HepG2 (cell line): ENCODE data around the gene KRTAP5-2. TPM values are rescaled to one million over a fixed set of nuclear protein-coding genes. Genes with fewer than 3 reads are reported as not detected.

Experiments
- ATAD3A ChIP-seq: sonication (generic); formaldehyde crosslinking; IDR thresholded peaks from 2 replicates; pipeline ENCODE4 v1.4.0; 2020; ENCODE audit warnings: missing genetic modification reagents
- ATF7 ChIP-seq, 2 experiments: fragments of 450-650 bp in 1 of 2; sonication (generic) in 1 of 2; formaldehyde crosslinking in 1 of 2; IDR thresholded peaks; 2 replicates each; pipeline versions ENCODE4 v1.4.0 to v1.6.1; 2016 to 2020; ENCODE audit warnings: antibody characterized with exemption in 1 of 2, mild to moderate bottlenecking in 1 of 2, missing genetic modification reagents in 1 of 2
- NFYC ChIP-seq: IDR thresholded peaks from 2 replicates; pipeline ENCODE4 v1.6.1; 2016; ENCODE audit warnings: missing genetic modification reagents, missing compliant biosample characterization
- PITX1 ChIP-seq: sonication (generic); formaldehyde crosslinking; IDR thresholded peaks from 2 replicates; pipeline ENCODE4 v1.5.1; 2020; ENCODE audit warnings: mild to moderate bottlenecking, missing genetic modification reagents
- ZFX ChIP-seq: sonication (generic); formaldehyde crosslinking; IDR thresholded peaks from 2 replicates; pipeline ENCODE4 v1.4.0; 2020; ENCODE audit warnings: mild to moderate bottlenecking, low read depth, missing genetic modification reagents, moderate library complexity
- ZMYM4 ChIP-seq: sonication (generic); formaldehyde crosslinking; IDR thresholded peaks from 2 replicates; pipeline ENCODE4 v1.8.1; 2023; ENCODE audit warnings: mild to moderate bottlenecking, missing genetic modification reagents
- ZNF446 ChIP-seq: sonication (generic); formaldehyde crosslinking; IDR thresholded peaks from 2 replicates; pipeline ENCODE4 v1.5.0; 2020; ENCODE audit warnings: mild to moderate bottlenecking, missing genetic modification reagents
- ZNF468 ChIP-seq: sonication (generic); formaldehyde crosslinking; IDR thresholded peaks from 2 replicates; pipeline ENCODE4 v1.8.0; 2022; ENCODE audit warnings: mild to moderate bottlenecking, moderate library complexity, missing genetic modification reagents
- polyA plus RNA-seq, 8 experiments: library from polyadenylated mRNA; depleted of rRNA in 3 of 8; stranded (reverse) in 7 of 8; unstranded in 1 of 8; fragments of >200 nt; fragmentation: Illumina TruSeq in 4 of 8; extraction: Trizol in 4 of 8; gene quantifications; 2 replicates each; pipeline versions ENCODE4 v1.2.1 to v1.2.3, GENCODE V29; 2011 to 2016; ENCODE audit warnings: low read depth in 4 of 8, missing spikeins in 1 of 8, mixed read lengths in 1 of 8; ENCODE audit not compliant: insufficient read depth in 1 of 8
- total RNA-seq, 5 experiments: library from RNA; depleted of rRNA; stranded (reverse); fragments of >200 nt; fragmentation: Illumina TruSeq; extraction: Trizol; gene quantifications; 2 replicates each; pipeline ENCODE4 v1.2.3, GENCODE V29; 2016; ENCODE audit warnings: low read depth in 1 of 5
- TF ChIP-seq, protein P1 (sequence below): sonication (generic); formaldehyde crosslinking; IDR thresholded peaks from 2 replicates; pipeline ENCODE4 v1.9.0; 2022; ENCODE audit warnings: missing genetic modification reagents, mild to moderate bottlenecking, borderline replicate concordance
- TF ChIP-seq, protein P2 (sequence below): sonication (generic); formaldehyde crosslinking; IDR thresholded peaks from 2 replicates; pipeline ENCODE4 v1.8.0; 2023; ENCODE audit warnings: mild to moderate bottlenecking, missing genetic modification reagents
- TF ChIP-seq, protein P3 (sequence below): sonication (generic); formaldehyde crosslinking; IDR thresholded peaks from 2 replicates; pipeline ENCODE4 v1.5.1; 2020; ENCODE audit warnings: mild to moderate bottlenecking, missing genetic modification reagents, moderate library complexity
- TF ChIP-seq, protein P4 (sequence below): sonication (generic); formaldehyde crosslinking; IDR thresholded peaks from 2 replicates; pipeline ENCODE4 v1.4.0; 2020; ENCODE audit warnings: mild to moderate bottlenecking, missing genetic modification reagents

The KRTAP5-2 gene
- total and polyA plus RNA-seq, 2 of the 13 experiments (the other 11 are each of a cell fraction or from before 2014, with no cell fraction given), result not detected

DNA sequence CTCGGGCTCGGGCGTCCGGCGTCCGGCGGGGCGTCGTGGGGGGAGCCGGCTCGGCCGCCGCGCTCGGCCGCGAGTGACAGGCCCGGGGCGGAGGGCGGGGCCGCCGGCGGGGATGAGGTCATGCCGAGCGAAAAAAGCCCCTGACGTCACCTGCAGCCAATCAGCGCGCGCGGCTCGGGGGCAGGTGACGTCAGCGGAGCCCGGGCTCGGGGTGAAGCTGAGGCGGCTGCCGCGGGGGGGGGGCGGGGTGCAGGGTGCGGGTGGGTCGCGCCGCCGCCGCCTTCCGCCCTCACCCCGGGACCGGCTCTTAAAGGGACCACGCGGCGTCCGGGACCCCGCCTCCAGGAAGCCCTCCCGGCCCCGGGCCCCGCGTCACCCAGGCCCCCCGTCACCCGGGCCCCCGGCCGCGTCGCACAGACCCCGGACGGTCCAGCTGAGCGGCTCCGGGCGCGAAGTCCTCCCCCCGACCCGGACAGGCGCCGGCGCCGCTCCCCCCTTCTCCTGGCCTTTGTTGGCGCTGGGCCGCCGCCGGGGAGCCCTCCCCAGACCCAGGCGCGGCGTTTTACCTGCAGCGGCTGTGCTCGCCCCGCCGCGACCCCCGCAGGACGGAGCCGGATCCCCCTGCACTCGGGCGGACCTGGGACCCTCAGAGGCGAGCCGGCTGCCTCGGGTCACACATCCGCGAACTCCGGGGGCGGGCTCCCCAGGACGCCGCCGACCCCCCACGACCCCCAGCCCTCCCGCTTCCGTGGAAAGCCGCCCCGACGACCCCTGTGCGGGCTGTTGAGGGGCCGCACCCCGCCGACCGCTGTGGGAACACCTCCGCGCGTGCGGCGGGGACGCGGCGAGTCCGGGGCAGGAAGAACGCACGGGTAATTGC, 25.7 kb downstream of the KRTAP5-2 start, which contains the start of gene DUSP8 (continued):
- TF ChIP-seq, protein P1, sequence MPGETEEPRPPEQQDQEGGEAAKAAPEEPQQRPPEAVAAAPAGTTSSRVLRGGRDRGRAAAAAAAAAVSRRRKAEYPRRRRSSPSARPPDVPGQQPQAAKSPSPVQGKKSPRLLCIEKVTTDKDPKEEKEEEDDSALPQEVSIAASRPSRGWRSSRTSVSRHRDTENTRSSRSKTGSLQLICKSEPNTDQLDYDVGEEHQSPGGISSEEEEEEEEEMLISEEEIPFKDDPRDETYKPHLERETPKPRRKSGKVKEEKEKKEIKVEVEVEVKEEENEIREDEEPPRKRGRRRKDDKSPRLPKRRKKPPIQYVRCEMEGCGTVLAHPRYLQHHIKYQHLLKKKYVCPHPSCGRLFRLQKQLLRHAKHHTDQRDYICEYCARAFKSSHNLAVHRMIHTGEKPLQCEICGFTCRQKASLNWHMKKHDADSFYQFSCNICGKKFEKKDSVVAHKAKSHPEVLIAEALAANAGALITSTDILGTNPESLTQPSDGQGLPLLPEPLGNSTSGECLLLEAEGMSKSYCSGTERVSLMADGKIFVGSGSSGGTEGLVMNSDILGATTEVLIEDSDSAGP (CRISPR knock-in tag), result peak; percentile 97
- TF ChIP-seq, protein P2, sequence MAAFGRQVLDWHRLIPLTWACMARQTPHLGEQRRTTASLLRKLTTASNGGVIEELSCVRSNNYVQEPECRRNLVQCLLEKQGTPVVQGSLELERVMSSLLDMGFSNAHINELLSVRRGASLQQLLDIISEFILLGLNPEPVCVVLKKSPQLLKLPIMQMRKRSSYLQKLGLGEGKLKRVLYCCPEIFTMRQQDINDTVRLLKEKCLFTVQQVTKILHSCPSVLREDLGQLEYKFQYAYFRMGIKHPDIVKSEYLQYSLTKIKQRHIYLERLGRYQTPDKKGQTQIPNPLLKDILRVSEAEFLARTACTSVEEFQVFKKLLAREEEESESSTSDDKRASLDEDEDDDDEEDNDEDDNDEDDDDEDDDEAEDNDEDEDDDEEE (CRISPR knock-in tag), result 0 out of 2 replicates have a peak, but pooled peaks have one; percentile 55
- TF ChIP-seq ZNF446 (CRISPR knock-in tag), result 0 out of 2 replicates have a peak, but pooled peaks have one; percentile 45
- peak; percentile 72 for TF ChIP-seq NFYC (CRISPR knock-in tag)
- TF ChIP-seq, protein P3, sequence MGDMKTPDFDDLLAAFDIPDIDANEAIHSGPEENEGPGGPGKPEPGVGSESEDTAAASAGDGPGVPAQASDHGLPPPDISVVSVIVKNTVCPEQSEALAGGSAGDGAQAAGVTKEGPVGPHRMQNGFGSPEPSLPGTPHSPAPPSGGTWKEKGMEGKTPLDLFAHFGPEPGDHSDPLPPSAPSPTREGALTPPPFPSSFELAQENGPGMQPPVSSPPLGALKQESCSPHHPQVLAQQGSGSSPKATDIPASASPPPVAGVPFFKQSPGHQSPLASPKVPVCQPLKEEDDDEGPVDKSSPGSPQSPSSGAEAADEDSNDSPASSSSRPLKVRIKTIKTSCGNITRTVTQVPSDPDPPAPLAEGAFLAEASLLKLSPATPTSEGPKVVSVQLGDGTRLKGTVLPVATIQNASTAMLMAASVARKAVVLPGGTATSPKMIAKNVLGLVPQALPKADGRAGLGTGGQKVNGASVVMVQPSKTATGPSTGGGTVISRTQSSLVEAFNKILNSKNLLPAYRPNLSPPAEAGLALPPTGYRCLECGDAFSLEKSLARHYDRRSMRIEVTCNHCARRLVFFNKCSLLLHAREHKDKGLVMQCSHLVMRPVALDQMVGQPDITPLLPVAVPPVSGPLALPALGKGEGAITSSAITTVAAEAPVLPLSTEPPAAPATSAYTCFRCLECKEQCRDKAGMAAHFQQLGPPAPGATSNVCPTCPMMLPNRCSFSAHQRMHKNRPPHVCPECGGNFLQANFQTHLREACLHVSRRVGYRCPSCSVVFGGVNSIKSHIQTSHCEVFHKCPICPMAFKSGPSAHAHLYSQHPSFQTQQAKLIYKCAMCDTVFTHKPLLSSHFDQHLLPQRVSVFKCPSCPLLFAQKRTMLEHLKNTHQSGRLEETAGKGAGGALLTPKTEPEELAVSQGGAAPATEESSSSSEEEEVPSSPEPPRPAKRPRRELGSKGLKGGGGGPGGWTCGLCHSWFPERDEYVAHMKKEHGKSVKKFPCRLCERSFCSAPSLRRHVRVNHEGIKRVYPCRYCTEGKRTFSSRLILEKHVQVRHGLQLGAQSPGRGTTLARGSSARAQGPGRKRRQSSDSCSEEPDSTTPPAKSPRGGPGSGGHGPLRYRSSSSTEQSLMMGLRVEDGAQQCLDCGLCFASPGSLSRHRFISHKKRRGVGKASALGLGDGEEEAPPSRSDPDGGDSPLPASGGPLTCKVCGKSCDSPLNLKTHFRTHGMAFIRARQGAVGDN (CRISPR knock-in tag), result peak; percentile 60
- TF ChIP-seq ATAD3A (CRISPR knock-in tag), result no peak
- TF ChIP-seq, protein P4, sequence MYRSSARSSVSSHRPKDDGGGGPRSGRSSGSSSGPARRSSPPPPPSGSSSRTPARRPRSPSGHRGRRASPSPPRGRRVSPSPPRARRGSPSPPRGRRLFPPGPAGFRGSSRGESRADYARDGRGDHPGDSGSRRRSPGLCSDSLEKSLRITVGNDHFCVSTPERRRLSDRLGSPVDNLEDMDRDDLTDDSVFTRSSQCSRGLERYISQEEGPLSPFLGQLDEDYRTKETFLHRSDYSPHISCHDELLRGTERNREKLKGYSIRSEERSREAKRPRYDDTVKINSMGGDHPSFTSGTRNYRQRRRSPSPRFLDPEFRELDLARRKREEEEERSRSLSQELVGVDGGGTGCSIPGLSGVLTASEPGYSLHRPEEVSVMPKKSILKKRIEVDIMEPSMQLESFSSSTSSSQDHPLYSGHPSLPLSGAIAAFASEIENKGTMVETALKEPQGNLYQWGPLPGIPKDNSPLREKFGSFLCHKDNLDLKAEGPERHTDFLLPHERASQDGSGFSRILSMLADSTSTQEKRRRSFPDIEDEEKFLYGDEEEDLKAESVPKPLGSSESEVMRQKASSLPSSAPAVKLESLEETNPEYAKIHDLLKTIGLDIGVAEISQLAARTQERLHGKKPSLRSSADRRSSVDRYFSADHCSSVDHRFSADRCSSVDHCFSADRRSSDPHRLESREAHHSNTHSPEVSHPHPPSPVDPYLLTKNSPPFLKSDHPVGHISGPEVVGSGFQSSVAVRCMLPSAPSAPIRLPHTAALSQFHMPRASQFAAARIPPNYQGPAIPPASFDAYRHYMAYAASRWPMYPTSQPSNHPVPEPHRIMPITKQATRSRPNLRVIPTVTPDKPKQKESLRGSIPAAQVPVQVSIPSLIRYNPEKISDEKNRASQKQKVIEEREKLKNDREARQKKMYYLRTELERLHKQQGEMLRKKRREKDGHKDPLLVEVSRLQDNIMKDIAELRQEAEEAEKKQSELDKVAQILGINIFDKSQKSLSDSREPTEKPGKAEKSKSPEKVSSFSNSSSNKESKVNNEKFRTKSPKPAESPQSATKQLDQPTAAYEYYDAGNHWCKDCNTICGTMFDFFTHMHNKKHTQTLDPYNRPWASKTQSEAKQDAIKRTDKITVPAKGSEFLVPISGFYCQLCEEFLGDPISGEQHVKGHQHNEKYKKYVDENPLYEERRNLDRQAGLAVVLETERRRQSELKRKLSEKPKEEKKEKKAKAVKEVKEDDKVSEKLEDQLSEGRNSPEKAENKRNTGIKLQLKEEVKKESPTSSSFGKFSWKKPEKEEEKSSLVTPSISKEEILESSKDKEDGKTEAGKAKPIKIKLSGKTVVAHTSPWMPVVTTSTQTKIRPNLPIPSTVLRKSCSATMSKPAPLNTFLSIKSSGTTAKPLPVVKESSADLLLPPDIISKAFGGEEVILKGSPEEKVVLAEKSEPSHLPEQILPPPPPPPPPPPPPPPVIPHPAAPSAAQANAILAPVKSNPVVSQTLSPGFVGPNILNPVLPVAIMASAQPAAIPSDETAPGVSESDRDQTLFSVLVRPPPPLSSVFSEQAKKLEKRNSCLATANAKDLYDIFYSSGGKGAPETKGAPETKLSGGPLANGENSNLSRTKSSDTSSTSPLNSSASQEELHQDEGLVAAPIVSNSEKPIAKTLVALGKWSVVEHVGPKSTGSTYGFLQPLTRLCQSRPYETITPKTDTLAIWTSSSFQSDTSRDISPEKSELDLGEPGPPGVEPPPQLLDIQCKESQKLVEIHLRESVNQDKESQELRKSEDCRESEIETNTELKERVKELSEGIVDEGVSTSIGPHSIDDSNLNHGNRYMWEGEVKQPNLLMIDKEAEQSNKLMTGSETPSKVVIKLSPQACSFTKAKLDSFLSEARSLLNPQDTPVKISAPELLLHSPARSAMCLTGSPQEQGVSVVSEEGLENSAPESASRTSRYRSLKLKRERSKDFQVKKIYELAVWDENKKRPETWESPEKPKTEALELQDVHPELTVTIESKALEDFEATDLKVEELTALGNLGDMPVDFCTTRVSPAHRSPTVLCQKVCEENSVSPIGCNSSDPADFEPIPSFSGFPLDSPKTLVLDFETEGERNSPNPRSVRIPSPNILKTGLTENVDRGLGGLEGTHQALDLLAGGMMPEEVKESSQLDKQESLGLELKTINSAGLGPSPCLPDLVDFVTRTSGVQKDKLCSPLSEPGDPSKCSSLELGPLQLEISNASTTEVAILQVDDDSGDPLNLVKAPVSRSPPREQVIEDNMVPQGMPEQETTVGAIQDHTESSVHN, result no peak
- TF ChIP-seq ZNF468 (CRISPR knock-in tag), result 0 out of 2 replicates have a peak, but pooled peaks have one; percentile 36
- no peak for TF ChIP-seq PITX1 (CRISPR knock-in tag)
- peak; percentile 79 for TF ChIP-seq ATF7 (IDR thresholded peaks at IDR 0.05)
- peak; percentile 95 for TF ChIP-seq ATF7 (CRISPR knock-in tag; IDR thresholded peaks at IDR 0.05)
- peak; percentile 52 for TF ChIP-seq ZFX (CRISPR knock-in tag)
- TF ChIP-seq ZMYM4, result no peak
